Ascending aorta (tissue), 2 donors: ENCODE results near the gene NLK. TPM values are rescaled to one million over a fixed set of nuclear protein-coding genes. Genes with fewer than 3 reads are reported as not detected.
A peak's percentile ranks its signal among the peaks of the same experiment; 100 is the strongest.
"Not testable (repeated sequence)": the region's sequence is repeated elsewhere in the genome, so short reads cannot be mapped to it uniquely, and the experiment has no call there.

Experiments used
- DNase-seq, 2 donors: peaks; one replicate each; pipeline ENCODE4 v3.0.0-alpha.2; 2019; ENCODE audit warnings: low spot score in 2 of 2
- H3K27ac ChIP-seq, 2 donors: fragments of 200-600 bp; sonication (generic); one replicate each; pipeline ENCODE4 v1.5.1; 2016 to 2017; ENCODE audit warnings: mild to moderate bottlenecking in 1 of 2
- H3K27me3 ChIP-seq: fragments of 200-600 bp; sonication (generic); one replicate; pipeline ENCODE4 v1.5.1; 2017
- H3K36me3 ChIP-seq, 2 donors: fragments of 200-600 bp; sonication (generic); one replicate each; pipeline ENCODE4 v1.5.1; 2016
- H3K4me1 ChIP-seq, 2 donors: fragments of 200-600 bp; sonication (generic); one replicate each; pipeline ENCODE4 v1.5.1; 2016 to 2017; ENCODE audit warnings: mild to moderate bottlenecking in 1 of 2
- H3K4me3 ChIP-seq, 2 donors: fragments of 200-600 bp; sonication (generic); one replicate each; pipeline ENCODE4 v1.5.1; 2016 to 2017; ENCODE audit warnings: mild to moderate bottlenecking in 1 of 2
- H3K9me3 ChIP-seq, 2 donors: fragments of 200-600 bp; sonication (generic); one replicate each; pipeline ENCODE4 v1.5.1; 2016
- intact Hi-C: fragments of 100-400 bp; cut with DNase I; formaldehyde crosslinking; loops from one replicate; pipeline ENCODE4 v1.15.1; 2023
- total RNA-seq: library from RNA; depleted of rRNA; stranded (reverse); fragments of >200 nt; gene quantifications from one replicate; pipeline ENCODE4 v1.1.0, GENCODE V29; 2016
- TF ChIP-seq, protein P1 (sequence below), 3 experiments: fragments of 200-600 bp in 2 of 3; fragments of 450-650 bp in 1 of 3; sonication (generic) in 2 of 3; IDR thresholded peaks; one replicate each; pipeline ENCODE4 v1.5.1; 2016 to 2019; ENCODE audit warnings: antibody characterized with exemption in 3 of 3, mild to moderate bottlenecking in 1 of 3, moderate library complexity in 1 of 3

Gene NLK
- total RNA-seq, 1 donor from 2014 or later, result 37.8 TPM

DNA sequence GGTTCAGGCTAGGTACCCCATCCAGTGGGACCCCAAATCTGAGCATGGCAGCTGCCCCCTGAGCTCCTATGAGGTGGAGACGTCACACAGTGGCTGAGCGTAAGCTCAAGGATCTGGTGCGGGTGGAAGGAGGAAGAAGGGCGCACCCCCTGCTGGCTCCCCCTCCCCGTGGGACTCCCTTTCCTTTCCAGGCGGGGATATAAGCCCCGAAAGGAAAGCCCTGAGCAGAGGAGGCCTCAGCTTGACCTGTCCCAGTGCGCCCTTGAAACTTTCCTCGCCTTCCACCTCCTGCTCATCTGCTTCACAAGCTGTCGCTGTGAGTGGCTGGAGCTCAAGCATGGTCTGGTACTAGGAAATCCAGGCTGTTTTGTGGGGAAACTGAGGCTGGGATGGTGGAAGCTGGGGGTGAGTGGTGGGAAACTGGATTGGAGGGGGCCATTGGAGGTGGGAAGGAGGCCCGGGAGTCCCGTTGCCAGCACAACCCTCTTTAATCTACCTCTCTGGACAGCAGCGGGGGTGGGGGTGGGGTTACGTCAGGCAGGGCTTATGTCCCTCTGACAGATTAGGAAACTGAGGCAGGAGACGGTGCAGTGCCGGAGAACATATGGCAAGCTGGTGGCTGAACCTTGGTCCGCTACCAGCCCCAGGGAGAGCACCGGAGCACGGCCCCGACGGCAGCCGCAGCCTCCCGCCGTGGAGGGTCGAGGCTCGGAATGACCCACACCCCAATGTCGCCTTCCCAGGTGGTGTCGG lies 184.3 kb downstream of the NLK start:
- no peak overlapping the region for H3K27ac ChIP-seq
- TF ChIP-seq, protein P1, sequence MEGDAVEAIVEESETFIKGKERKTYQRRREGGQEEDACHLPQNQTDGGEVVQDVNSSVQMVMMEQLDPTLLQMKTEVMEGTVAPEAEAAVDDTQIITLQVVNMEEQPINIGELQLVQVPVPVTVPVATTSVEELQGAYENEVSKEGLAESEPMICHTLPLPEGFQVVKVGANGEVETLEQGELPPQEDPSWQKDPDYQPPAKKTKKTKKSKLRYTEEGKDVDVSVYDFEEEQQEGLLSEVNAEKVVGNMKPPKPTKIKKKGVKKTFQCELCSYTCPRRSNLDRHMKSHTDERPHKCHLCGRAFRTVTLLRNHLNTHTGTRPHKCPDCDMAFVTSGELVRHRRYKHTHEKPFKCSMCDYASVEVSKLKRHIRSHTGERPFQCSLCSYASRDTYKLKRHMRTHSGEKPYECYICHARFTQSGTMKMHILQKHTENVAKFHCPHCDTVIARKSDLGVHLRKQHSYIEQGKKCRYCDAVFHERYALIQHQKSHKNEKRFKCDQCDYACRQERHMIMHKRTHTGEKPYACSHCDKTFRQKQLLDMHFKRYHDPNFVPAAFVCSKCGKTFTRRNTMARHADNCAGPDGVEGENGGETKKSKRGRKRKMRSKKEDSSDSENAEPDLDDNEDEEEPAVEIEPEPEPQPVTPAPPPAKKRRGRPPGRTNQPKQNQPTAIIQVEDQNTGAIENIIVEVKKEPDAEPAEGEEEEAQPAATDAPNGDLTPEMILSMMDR (IDR thresholded peaks at IDR 0.05), result no peak
- peak overlapping the region in 1 of 2 donors; percentile 44 for H3K4me3 ChIP-seq
- no peaks in the 10 kb centered on the region for H3K36me3 ChIP-seq
- H3K9me3 ChIP-seq, result no peaks in the 10 kb centered on the region
- peaks cover 6% of the 10 kb centered on the region for H3K27me3 ChIP-seq
- peaks cover 0 to 3% of the 10 kb centered on the region in 2 donors for H3K4me1 ChIP-seq
- DNase-seq, result no peak
- intact Hi-C loops, result no loop called here

DNA sequence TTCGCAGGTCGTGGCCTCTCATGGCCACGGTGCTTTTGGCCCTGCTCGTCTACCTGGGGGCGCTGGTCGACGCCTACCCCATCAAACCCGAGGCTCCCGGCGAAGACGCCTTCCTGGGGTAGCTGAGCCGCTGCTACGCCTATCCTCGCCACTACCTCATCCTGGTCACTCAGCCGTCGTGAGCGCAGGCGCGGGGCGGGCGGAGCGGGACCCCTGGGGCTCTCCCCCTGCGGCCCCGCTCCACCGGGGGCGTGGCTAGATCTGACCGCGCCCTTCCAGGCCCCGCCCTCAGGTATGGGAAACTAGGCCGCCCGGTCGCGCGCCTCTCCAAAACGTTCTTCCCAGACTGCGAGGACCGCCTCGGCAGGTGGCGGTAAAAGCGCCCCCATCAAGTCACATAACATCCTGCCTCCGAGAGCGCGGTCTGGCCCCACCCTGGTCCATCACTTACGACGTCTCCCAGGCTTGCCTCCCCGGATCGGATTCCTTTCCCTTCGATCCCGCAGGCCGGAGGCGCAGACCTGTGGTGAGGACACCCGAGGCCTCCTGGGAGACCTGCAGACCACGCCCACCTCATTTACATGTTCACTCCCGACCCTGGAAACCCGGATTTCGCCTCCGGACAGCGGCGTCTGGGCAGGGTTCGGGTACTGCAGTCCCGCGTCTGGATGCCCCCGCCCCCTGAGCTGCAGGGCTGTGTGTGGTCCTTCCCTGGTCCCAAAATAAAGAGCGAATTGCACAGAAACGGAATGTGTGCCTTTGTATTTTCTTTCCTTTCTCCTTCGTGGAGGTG lies 185.0 kb downstream of the NLK start:
- peak overlapping the region; percentile 44 to 47 for H3K4me3 ChIP-seq

DNA sequence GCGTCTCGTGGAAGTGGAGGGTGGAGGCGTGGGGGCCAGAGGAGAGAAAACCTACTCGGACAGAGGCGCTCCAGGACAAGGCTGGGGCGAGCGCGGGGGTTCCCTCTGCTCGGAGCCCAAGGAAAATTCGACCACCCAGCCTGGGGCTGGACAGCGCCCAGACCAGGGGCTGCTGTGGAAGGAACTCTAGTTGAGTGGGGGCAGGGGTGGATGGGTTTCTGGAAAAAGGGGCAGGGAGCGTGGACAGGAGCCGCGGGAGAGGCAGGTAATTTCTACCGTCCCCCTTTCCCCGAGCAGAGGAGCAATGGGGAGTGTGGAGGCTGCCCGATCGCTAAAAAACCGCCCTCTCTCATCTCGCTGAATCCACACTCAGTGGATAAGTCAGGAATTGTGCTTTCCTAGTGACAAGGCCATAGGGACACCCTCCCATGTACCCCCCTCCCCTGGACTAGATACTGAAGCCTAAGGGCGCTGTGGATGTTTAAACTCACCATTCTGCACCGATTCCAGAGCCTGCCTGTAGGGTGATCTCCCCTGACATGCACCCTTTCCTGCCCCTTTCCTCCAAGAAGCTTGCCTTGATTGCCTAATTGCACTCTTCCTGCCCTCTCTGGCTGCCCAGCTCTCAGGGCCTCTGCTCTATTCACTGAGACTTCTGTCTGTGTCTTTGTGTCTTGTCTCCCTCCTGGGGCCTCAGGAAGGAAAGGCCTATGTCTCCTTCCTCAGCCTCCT lies 185.8 kb downstream of the NLK start:
- no peak overlapping the region for H3K27ac ChIP-seq
- H3K27me3 ChIP-seq, result peaks cover 6% of the 10 kb centered on the region
- intact Hi-C loops, result no loop called here
- DNase-seq, result no peak
- TF ChIP-seq, protein P1 (IDR thresholded peaks at IDR 0.05), result no peak
- H3K4me3 ChIP-seq, result peak overlapping the region; percentile 44 to 47
- H3K9me3 ChIP-seq, result no peaks in the 10 kb centered on the region
- H3K36me3 ChIP-seq, result no peaks in the 10 kb centered on the region
- peaks cover 0 to 3% of the 10 kb centered on the region in 2 donors for H3K4me1 ChIP-seq

More for the DNA sequence above, 185.0 kb downstream of the NLK start:
- intact Hi-C loops, result no loop called here
- no peaks in the 10 kb centered on the region for H3K9me3 ChIP-seq
- no peaks in the 10 kb centered on the region for H3K36me3 ChIP-seq
- peak in 1 of 2 donors; percentile 67 for DNase-seq
- peaks cover 0 to 3% of the 10 kb centered on the region in 2 donors for H3K4me1 ChIP-seq
- peaks cover 6% of the 10 kb centered on the region for H3K27me3 ChIP-seq
- no peak overlapping the region for H3K27ac ChIP-seq
- TF ChIP-seq, protein P1 (IDR thresholded peaks at IDR 0.05), result no peak

DNA sequence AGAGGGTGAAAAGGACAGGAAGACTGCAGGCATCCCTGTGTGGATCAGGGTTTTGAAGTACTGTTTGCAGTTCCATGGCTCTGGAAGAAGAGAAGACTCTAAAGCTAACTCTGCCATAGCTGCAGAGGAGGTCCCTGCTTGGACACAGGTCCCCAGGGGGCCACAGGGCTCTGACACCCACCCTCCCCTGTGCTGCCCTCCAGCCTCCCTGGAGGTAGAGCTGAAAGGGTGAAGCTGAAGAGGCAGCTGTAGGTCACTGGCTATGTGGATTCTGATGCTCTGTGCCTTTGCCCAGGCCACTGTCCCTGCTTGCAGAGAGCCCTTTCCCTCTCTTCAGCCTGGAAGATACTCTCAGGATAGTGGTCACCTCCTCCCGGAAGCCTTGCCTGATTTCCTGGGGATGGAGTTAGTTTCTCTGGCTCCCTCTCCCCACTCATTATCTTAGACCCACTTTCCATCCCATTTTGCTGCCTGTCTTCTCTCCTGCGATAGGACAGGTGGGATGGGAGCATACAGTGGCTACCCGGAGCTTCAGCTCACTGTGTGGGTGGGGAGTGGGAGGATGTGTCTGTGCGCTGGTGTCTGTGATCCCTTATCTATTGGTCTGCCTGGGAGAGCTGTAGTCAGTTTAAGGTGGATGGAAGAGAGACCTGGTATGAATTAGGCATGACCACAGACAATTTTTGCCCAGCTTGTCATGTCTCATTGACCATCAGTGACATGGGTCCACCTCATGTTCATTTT lies 186.7 kb downstream of the NLK start:
- no peak for DNase-seq
- H3K36me3 ChIP-seq, result no peaks in the 10 kb centered on the region
- intact Hi-C loops, result no loop called here
- TF ChIP-seq, protein P1 (IDR thresholded peaks at IDR 0.05), result no peak
- no peaks in the 10 kb centered on the region for H3K9me3 ChIP-seq
- peaks cover 6% of the 10 kb centered on the region for H3K27me3 ChIP-seq
- H3K27ac ChIP-seq, result no peak overlapping the region
- H3K4me1 ChIP-seq, result peaks cover 0 to 3% of the 10 kb centered on the region in 2 donors
- H3K4me3 ChIP-seq, result no peak overlapping the region

DNA sequence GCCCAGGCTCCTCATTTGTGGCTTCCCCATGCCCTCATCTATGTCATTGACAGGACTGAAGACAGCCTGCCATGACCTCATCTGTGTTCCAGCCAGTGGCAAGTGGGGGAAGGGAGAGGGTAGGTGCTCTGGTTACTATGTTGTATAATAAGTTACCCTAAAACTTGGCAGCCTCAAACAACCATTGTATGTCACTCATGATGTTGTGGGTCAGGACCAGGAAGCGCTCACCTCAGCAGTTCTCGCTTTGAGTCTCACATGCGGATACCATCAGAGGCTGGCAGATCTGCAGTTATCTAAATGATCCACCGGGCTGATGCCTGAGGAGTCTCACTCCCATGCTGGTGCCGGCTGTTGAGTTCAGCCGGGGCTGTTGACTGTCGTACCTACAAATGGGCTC lies 187.5 kb downstream of the NLK start:
- DNase-seq, result no peak
- no peaks in the 10 kb centered on the region for H3K36me3 ChIP-seq
- H3K4me3 ChIP-seq, result no peak overlapping the region
- intact Hi-C loops, result loop anchor here (10.0 kb wide), 1 partner anchor 825 kb away; no protein-coding TSS in a partner anchor
- peaks cover 6% of the 10 kb centered on the region for H3K27me3 ChIP-seq
- H3K4me1 ChIP-seq, result peaks cover 0 to 3% of the 10 kb centered on the region in 2 donors
- no peaks in the 10 kb centered on the region for H3K9me3 ChIP-seq
- H3K27ac ChIP-seq, result no peak overlapping the region
- TF ChIP-seq, protein P1 (IDR thresholded peaks at IDR 0.05), result no peak

DNA sequence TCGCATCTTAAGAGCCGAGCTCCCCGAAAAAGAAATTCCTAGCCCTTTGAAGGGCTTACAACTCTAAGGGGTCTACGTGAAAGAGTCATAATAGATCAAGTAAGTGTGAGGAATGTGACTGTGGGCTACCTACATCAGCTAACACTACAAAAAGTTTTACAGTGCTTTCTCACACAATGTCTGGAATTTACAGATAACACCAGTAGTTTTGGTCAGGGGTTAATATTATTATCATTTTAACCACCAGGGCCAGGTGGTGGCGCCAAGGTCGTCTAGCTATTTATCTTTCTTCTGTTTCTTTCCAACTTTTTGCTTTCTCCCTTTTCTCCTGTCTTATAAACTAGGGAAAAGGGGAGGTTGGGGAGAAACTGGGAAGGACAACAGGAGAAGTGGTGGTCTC lies 188.1 kb downstream of the NLK start:
- not testable (repeated sequence) for H3K4me1 ChIP-seq, H3K9me3 ChIP-seq, H3K27me3 ChIP-seq, H3K4me3 ChIP-seq, H3K27ac ChIP-seq, H3K36me3 ChIP-seq, DNase-seq
- intact Hi-C loops, result loop anchor here (10.0 kb wide), 1 partner anchor 824 kb away; no protein-coding TSS in a partner anchor

DNA sequence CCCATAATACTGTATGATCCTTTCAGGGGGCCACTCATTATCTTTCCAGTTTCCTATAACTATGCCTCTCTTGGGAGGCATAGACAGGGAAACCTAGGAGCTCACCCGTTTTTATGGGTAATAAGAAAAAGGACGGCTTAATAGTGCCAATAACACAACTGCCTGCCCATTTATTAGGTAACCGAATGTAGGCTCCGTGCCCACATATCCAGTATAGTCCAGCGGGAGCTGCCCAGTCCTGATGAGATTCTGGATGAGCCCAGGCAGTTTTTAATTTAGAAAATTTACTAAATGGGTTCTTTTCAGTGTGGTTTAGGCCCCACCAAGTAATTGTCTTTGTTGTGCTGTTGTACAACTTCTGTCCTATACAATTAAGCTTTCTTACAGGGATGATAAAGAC lies 189.1 kb downstream of the NLK start:
- not testable (repeated sequence) for H3K9me3 ChIP-seq, H3K27ac ChIP-seq, H3K4me3 ChIP-seq, H3K27me3 ChIP-seq, H3K36me3 ChIP-seq, DNase-seq, H3K4me1 ChIP-seq
- intact Hi-C loops, result loop anchor here (10.0 kb wide), 1 partner anchor 823 kb away; no protein-coding TSS in a partner anchor
